Central memory CD4-positive, alpha-beta T cell (primary cell): ENCODE measurements around the gene GFPT2.

ENCODE experiments used
- DNase-seq: peaks from one replicate; pipeline ENCODE4 v3.0.0; 2022

GFPT2 gene

GRCh38 chr5:180350711-180351465, 2.2 kb downstream of the GFPT2 start:
- no peak for DNase-seq

GRCh38 chr5:180350296-180350695, 2.8 kb downstream of the GFPT2 start:
- DNase-seq = no peak

GRCh38 chr5:180349391-180349790, 3.7 kb downstream of the GFPT2 start:
- DNase-seq = no peak

- DNase-seq = no peak
Observed at GRCh38 chr5:180348336-180348735, 4.8 kb downstream of the GFPT2 start.

GRCh38 chr5:180347702-180348101, 5.4 kb downstream of the GFPT2 start:
- DNase-seq = no peak

- no peak for DNase-seq
Observed at GRCh38 chr5:180346358-180346757, 6.8 kb downstream of the GFPT2 start.

- DNase-seq = no peak
Observed at GRCh38 chr5:180345781-180346180, 7.4 kb downstream of the GFPT2 start.

- no peak for DNase-seq
Observed at GRCh38 chr5:180345186-180345585, 8.0 kb downstream of the GFPT2 start.

GRCh38 chr5:180344696-180344999, 8.5 kb downstream of the GFPT2 start:
- no peak for DNase-seq

GRCh38 chr5:180343831-180344695, 9.1 kb downstream of the GFPT2 start:
- no peak for DNase-seq

GRCh38 chr5:180343110-180343830, 9.9 kb downstream of the GFPT2 start:
- DNase-seq = no peak

GRCh38 chr5:180341595-180341994, 11.5 kb downstream of the GFPT2 start:
- no peak for DNase-seq

- no peak for DNase-seq
Observed at GRCh38 chr5:180340856-180341255, 12.3 kb downstream of the GFPT2 start.

GRCh38 chr5:180339583-180340183, 13.5 kb downstream of the GFPT2 start:
- DNase-seq = no peak

GRCh38 chr5:180338001-180338707, 15.0 kb downstream of the GFPT2 start:
- no peak for DNase-seq

- no peak for DNase-seq
Observed at GRCh38 chr5:180336234-180337020, 16.7 kb downstream of the GFPT2 start.

GRCh38 chr5:180335614-180336233, 17.4 kb downstream of the GFPT2 start:
- no peak for DNase-seq

- DNase-seq = no peak
Observed at GRCh38 chr5:180334751-180335613, 18.2 kb downstream of the GFPT2 start.

- no peak for DNase-seq
Observed at GRCh38 chr5:180334176-180334575, 19.0 kb downstream of the GFPT2 start.

- no peak for DNase-seq
Observed at GRCh38 chr5:180333661-180334060, 19.5 kb downstream of the GFPT2 start.
